Measurements from ENCODE around the gene CDKN1C.

- no peak for TF ChIP-seq CTCF (IDR thresholded peaks at IDR 0.05; ENCODE audit: low read length)
- TF ChIP-seq EZH2phosphoT487 (IDR thresholded peaks at IDR 0.05; ENCODE audit: low read length) = no peak
- no peak for TF ChIP-seq EZH2 (optimal IDR thresholded peaks at IDR 0.05; ENCODE audit: low read depth, low read length)
Observed at GRCh38 chr11:2837096-2837601, 48.4 kb downstream of the CDKN1C start.

Data from MM.1S (cell line).